Caki2 (cell line): ENCODE data around the gene BPIFB2. TPM values are rescaled to one million over a fixed set of nuclear protein-coding genes. Genes with fewer than 3 reads are reported as not detected.
"Not testable (repeated sequence)": the region's sequence is repeated elsewhere in the genome, so short reads cannot be mapped to it uniquely, and the experiment has no call there.

ENCODE experiments used
- DNase-seq: peaks from one replicate; pipeline ENCODE4 v3.0.0-alpha.2; 2015; ENCODE audit warnings: low read depth
- in situ Hi-C: cut with HindIII; loops from 2 replicates; pipeline ENCODE4 v1.10.0; 2016; ENCODE audit warnings: low sequenced_read_pairs, low pct_unique_long_range_greater_than_20kb, mixed read lengths
- total RNA-seq: library from RNA; depleted of rRNA; stranded (reverse); fragments of >200 nt; shearing (Covaris generic); gene quantifications from 2 replicates; pipeline ENCODE4 v1.2.3, GENCODE V29; 2014; ENCODE audit warnings: low replicate concordance

BPIFB2 gene
- total RNA-seq, 1 experiment from 2014 or later, result not detected

GRCh38 chr20:32969356-32970114 is 38.0 kb upstream of the BPIFB2 start:
- in situ Hi-C loops, result no loop called here

GRCh38 chr20:32970115-32970972 is 37.2 kb upstream of the BPIFB2 start:
- in situ Hi-C loops, result no loop called here
- DNase-seq, result no peak

More at GRCh38 chr20:32969356-32970114, 38.0 kb upstream of the BPIFB2 start:
- DNase-seq, result no peak

DNA sequence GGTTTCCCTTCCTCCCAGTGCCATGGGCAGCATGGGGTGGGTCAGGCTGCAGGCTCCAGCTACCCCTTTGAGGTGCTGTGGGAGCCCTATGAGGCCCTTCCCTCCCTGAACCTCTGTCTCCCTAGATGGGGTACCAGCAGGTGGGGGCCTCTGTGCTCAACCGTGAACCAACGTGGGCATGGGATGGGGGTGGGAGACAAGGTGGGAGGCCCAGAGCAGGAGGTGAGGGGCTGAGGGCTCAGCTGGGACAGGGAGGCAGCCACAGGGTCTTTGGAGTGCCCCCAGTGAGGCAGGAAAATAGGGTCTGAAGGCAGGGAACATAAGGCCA is 36.6 kb upstream of the BPIFB2 start:
- no peak for DNase-seq
- in situ Hi-C loops, result no loop called here

GRCh38 chr20:32971703-32972161 is 35.8 kb upstream of the BPIFB2 start:
- no peak for DNase-seq
- in situ Hi-C loops, result no loop called here

- DNase-seq, result no peak
- in situ Hi-C loops, result no loop called here
Observed at GRCh38 chr20:32972181-32973076, 35.1 kb upstream of the BPIFB2 start.

DNA sequence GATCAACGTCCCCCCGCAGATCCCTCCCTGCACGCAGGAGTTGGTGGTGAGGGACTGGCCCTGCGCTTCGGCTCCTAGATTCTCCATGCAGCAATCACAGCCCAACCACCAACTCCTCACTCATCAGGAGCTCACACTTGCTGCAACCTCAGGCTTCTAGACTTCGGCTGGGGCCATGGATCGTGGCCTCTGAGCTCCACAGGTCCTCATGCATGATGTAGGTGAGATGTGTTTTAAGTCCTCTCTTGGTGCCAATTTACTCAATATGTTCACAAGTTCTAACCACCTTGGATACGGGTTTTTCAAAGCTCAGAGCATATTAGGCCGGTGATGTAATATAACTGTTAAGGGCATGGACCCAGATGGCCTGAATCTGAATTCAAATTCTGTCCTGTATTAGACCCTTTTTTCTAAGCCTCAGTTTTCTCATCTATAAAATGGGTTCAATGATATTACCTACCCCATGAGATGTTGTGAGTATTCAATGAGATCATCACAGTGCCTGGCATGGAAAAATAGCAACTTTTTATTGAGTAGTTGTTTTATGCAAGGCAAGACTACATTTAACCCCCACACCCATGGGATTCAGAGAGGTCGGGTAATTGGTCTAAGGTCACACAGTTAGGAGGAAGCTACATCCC is 34.3 kb upstream of the BPIFB2 start:
- in situ Hi-C loops, result no loop called here
- DNase-seq, result no peak

DNA sequence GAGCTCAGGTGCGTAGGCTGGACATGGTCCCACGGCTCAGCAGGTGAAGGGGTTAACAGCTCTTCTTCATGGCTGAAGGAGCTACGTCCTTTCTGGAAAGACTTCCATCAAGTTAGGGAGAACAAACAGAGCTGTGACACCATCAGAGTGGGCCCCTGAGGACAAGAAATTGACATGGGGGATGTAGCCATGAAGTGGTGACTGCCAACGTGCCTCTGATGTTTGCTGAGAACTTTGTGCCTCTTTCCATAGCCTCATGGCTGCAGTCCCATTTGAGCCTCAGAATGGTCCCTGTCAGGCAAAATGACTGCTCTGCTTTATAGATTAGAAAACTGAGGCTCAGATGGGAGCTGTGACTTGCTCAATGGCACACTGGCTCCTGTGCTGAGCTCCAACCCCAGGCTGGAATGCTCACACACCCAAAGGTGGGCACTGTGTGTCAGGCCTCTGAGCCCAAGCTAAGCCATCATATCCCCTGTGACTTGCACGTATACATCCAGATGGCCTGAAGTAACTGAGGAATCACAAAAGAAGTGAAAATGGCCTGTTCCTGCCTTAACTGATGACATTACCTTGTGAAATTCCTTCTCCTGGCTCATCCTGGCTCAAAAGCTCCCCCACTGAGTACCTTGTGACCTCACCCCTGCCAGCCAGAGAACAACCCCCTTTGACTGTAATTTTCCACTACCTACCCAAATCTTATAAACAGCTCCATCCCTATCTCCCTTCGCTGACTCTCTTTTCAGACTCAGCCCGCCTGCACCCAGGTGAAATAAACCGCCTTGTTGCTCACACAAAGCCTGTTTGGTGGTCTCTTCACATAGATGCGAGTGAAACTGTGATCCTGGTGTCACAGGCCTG is 33.1 kb upstream of the BPIFB2 start:
- in situ Hi-C loops, DNase-seq: not testable (repeated sequence)

- DNase-seq, in situ Hi-C loops: not testable (repeated sequence)
Observed at GRCh38 chr20:32975121-32975520, 32.4 kb upstream of the BPIFB2 start.

GRCh38 chr20:32975698-32976674 is 31.5 kb upstream of the BPIFB2 start:
- in situ Hi-C loops, result no loop called here
- no peak for DNase-seq

DNA sequence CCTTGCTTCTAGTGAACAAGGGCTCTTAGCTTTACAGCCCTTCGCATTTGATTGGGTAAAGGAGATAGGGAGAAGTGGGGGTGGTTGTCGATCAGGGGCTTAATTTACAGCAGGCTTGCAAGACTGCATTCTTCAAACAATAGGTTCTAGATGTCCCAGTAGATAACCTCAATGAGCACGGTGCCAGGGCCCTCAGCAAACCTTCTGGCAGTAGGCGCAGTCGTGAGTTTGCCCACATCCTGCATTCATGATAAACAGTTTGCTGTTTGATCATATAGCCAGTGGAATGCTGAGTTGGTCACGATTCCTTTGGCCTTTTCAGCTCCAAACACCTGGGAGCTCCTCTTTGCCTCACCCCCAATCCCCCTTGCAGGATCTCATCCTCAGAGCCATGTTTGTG is 30.8 kb upstream of the BPIFB2 start:
- DNase-seq, result no peak
- in situ Hi-C loops, result no loop called here

DNA sequence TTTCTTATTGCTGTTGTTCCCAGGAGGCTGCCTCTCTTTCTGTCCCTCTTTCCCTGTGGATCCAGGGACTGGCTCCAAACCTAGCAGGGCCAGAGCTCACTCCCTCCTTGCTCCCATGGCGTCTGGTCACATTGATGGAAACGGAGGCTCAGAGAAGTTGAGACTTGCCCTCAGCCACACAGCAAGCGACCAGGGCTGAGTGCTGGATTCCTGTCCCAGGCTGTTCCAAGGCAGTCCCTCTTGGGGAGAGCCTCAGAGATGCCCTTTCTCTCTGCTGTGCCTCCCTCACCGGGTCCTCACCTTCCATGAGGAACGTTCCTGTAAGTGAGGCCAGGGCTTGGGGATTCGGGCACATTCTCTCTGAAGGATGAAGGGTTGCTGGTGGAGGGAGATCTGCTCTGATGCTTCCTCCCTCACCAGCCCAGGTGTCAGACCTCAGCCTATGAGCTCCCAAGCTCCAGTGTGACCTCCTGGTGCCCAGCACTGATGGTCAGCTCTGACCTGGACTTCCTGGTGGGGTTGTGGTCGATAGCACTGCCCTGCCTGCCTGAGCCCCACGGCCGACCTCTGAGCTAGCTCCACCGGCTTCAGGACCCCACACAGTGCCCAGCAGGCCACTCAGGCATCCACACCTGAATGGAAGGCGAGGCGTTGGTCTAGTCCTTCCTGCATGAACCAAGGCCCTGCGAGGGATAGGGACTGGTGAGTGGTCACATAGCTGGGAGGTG is 30.1 kb upstream of the BPIFB2 start:
- in situ Hi-C loops, result no loop called here
- DNase-seq, result no peak

DNA sequence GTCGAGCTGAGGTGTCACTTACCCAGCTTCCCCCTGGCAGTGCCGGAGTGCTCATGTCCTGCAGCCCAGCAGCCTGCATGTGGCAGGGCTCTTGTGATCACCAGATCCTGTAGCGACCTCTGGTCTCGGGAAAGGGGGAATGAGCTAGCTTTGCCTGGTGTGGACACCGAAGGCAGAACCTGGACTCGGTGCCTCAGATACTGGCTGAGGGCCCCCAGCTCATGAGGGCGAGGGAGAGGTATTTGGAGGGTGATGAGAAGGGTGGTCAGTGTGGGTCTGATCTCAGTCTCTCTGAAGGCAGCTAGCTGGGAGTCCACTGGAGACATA is 29.5 kb upstream of the BPIFB2 start:
- in situ Hi-C loops, result no loop called here
- no peak for DNase-seq

GRCh38 chr20:32979201-32979998 is 28.1 kb upstream of the BPIFB2 start:
- in situ Hi-C loops, result no loop called here
- DNase-seq, result no peak

DNA sequence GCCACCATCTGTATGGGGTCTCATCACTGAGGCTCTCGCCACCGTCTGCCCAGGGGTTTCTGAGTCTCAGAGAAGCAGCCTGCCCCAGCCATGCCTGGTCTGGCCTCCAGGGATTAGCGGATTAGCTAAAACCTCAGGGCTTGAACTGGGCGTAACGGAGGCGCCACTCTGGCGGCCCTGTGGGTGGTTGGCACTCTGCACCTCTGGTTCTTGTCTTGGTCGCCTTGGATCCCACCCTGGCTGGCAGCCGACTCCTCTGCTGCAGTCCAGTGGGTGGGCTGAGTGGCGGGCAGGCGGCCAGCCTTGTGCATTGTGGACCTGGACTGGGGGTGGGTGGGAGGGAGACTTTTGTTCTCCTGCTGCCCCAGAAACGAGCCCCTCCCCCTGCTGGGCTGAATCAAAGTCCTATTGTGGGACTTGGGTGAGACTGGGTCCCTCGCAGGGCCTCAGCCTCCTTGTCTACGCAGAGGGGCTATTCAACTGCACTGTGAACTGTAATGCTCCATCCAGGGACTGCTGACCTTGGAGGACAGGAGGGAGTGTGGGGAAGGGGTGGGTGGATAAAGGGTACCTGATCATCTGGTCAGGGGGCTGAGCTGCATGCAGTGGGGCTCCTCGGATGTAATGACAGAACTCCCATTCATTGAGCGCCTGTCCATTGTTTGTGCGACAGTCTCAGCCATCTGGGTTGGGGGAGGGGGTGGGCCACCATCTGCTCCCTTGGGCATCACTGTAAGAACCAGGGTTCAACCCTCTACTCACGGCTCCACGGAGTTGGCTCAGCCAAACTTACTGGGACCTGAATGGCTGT is 27.2 kb upstream of the BPIFB2 start:
- in situ Hi-C loops, result no loop called here
- no peak for DNase-seq
